OCI-LY7 (cell line): ENCODE results near the gene TEX14. TPM values are rescaled to one million over a fixed set of nuclear protein-coding genes. Genes with fewer than 3 reads are reported as not detected.

ENCODE experiments used
- BruUV-seq: library from RNA; stranded (reverse); fragments of 400-500 nt; replicated peaks from 2 replicates; lab custom pipeline; 2021; lab: Mats Ljungman, UMichigan
- CTCF ChIA-PET: fragments of 300-600 bp; sonication (Branson Sonifier 250); formaldehyde crosslinking; loops from one replicate; lab custom pipeline; 2022; ENCODE audit warnings: antibody characterized with exemption; ENCODE audit not compliant: unreplicated experiment; lab: Charles Lee
- POLR2A ChIA-PET: fragments of 300-600 bp; sonication (Branson Sonifier 250); formaldehyde crosslinking; loops from one replicate; lab custom pipeline; 2022; ENCODE audit warnings: antibody characterized with exemption; lab: Charles Lee
- DNase-seq: peaks from one replicate; pipeline ENCODE4 v3.0.0-alpha.2; 2015; ENCODE audit warnings: low spot score
- H2AFZ ChIP-seq: fragments of 200-600 bp; sonication (generic), shearing (Covaris generic); 2 replicates; pipeline ENCODE4 v1.6.1; 2014; ENCODE audit warnings: mild to moderate bottlenecking, antibody characterized with exemption, low read length, moderate library complexity
- H3K27ac ChIP-seq: fragments of 200-600 bp; sonication (generic); 2 replicates; pipeline ENCODE4 v1.5.1; 2014; ENCODE audit warnings: mixed run types, low read depth, mild to moderate bottlenecking, moderate library complexity, low read length, inconsistent platforms; ENCODE audit not compliant: poor library complexity, severe bottlenecking
- H3K36me3 ChIP-seq: fragments of 200-600 bp; sonication (generic); 2 replicates; pipeline ENCODE4 v1.6.1; 2014; ENCODE audit warnings: mild to moderate bottlenecking, antibody characterized with exemption, low read length, moderate library complexity, mixed read lengths; ENCODE audit not compliant: insufficient read depth
- H3K4me1 ChIP-seq: fragments of 200-600 bp; sonication (generic); 2 replicates; pipeline ENCODE4 v1.5.1; 2014; ENCODE audit warnings: mild to moderate bottlenecking, low read length; ENCODE audit not compliant: insufficient read depth, poor library complexity, severe bottlenecking
- H3K4me2 ChIP-seq: fragments of 200-600 bp; sonication (generic); 2 replicates; pipeline ENCODE4 v1.6.1; 2014; ENCODE audit warnings: mild to moderate bottlenecking, low read length
- H3K4me3 ChIP-seq: fragments of 200-600 bp; sonication (generic); 2 replicates; pipeline ENCODE4 v1.5.1; 2014; ENCODE audit warnings: mild to moderate bottlenecking, low read depth, low read length; ENCODE audit not compliant: poor library complexity, severe bottlenecking
- H3K79me2 ChIP-seq: fragments of 200-600 bp; sonication (generic); 2 replicates; pipeline ENCODE4 v1.6.1; 2016; ENCODE audit warnings: low read depth, mild to moderate bottlenecking, low read length, moderate library complexity, mixed read lengths; ENCODE audit not compliant: insufficient read depth
- H3K9me2 ChIP-seq: fragments of 200-600 bp; sonication (generic); 2 replicates; pipeline ENCODE4 v1.6.1; 2016; ENCODE audit warnings: mild to moderate bottlenecking, low read length, mixed read lengths; ENCODE audit not compliant: insufficient read depth
- H3K9me3 ChIP-seq: fragments of 200-600 bp; sonication (generic); 2 replicates; pipeline ENCODE4 v1.6.1; 2014; ENCODE audit warnings: mild to moderate bottlenecking, mixed run types, low read length, mixed read lengths
- H4K20me1 ChIP-seq: fragments of 200-600 bp; sonication (generic); 2 replicates; pipeline ENCODE4 v1.6.1; 2014; ENCODE audit warnings: mild to moderate bottlenecking, antibody characterized with exemption, low read length, moderate library complexity, mixed read lengths; ENCODE audit not compliant: insufficient read depth
- CTCF ChIP-seq: fragments of 200-600 bp; sonication (generic); conservative IDR thresholded peaks from 2 replicates; pipeline ENCODE4 v1.5.1; 2014; ENCODE audit warnings: mild to moderate bottlenecking, antibody characterized with exemption, low read length, moderate library complexity, mixed read lengths
- EZH2phosphoT487 ChIP-seq: fragments of 200-600 bp; sonication (generic); IDR thresholded peaks from 2 replicates; pipeline ENCODE4 v1.6.1; 2018; ENCODE audit warnings: low read depth, borderline replicate concordance, mild to moderate bottlenecking, mixed run types, antibody characterized with exemption, low read length, moderate library complexity, mixed read lengths
- intact Hi-C: fragments of 100-400 bp; cut with micrococcal nuclease; formaldehyde crosslinking; loops from one replicate; pipeline ENCODE4 v1.10.0; 2022; ENCODE audit not compliant: unreplicated experiment
- total RNA-seq, 2 experiments: library from RNA; depleted of rRNA in 1 of 2; stranded (reverse); fragments of >200 nt in 1 of 2; shearing (Covaris generic) in 1 of 2; gene quantifications; 2 replicates each; pipeline ENCODE4 v1.2.3, GENCODE V29; 2014 to 2022

Gene TEX14
- total RNA-seq, 2 experiments from 2014 or later, result 0.69 to 2.3 TPM

DNA sequence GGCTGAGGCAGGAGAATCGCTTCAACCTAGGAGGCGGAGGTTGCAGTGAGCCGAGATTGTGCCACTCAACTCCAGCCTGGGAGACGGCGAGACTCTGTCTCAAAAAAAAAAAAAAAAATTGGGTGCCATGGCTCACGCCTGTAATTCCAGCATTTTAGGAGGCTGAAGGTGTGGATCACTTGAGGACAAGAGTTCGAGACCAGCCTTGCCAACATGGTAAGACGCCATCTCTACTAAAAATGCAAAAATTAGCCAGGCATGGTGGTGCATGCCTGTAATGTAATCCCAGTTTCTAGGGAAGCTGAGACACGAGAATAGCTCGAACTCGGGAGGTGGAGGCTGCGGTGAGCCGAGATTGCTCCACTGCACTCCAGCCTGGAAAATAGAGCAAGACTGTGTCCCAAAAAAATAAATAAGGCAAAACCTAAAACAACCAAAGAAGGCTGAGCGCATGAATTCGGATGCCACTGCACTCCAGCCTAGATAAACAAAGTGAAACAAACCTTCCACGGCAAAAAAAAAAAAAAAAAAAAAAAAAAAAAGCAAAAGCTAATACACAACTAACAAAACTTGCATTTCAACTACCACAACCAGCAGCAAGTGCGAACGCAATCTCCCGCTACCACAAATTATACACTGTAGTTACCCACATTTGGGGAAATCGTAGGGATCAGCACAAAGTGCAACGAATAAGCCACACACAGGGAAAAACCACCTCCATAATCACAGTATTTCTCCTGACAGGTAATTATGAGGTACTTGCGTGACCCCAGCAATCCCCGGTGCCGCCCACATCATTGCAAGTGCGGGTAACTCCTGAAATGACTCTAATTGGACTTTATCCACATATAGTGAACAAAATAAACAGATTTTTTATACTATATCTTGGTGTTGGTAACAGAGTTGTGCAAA lies 25.6 kb downstream of the TEX14 start:
- no peaks in the 10 kb centered on the region for H3K79me2 ChIP-seq
- no TSS peak for BruUV-seq
- H2AFZ ChIP-seq, result no peak overlapping the region
- intact Hi-C loops, result no loop called here
- H3K4me3 ChIP-seq, result no peak overlapping the region
- H3K9me2 ChIP-seq, result no peaks in the 10 kb centered on the region
- no peaks in the 10 kb centered on the region for H3K36me3 ChIP-seq
- no peak overlapping the region for H3K4me2 ChIP-seq
- CTCF ChIA-PET, result no interaction called here
- H3K4me1 ChIP-seq, result no peaks in the 10 kb centered on the region
- no peak for DNase-seq
- no peak overlapping the region for H3K27ac ChIP-seq
- POLR2A ChIA-PET, result interaction anchor here (0.7 to 1.6 kb wide), 3 partner anchors 21 to 34 kb away, joined by 4 to 6 read pairs (median 4); no protein-coding TSS in a partner anchor
- no peak for TF ChIP-seq CTCF
- no peaks in the 10 kb centered on the region for H4K20me1 ChIP-seq
- H3K9me3 ChIP-seq, result no peaks in the 10 kb centered on the region

DNA sequence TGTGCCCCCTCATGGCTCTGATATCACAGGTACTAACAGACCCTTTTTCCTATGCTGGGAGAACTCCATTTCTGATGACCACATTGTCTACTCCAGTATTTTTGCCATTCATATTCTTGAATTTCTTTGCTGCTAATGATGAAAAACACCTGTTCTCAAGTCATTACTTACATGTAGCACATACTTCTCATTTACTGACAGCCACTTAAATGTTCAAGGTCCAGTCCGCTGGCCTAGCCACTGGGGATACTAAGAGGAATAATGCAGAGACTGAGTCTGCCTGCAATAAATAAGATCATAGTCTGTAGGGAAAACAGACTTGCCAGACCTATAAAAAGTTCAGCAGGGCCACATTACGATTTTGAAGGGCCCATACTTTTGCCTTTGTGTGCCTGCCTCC lies 27.5 kb downstream of the TEX14 start:
- ChIA-PET POLR2A (no interaction called here), CTCF (no interaction called here)
- H3K4me1 ChIP-seq, result no peaks in the 10 kb centered on the region
- no peak overlapping the region for H3K27ac ChIP-seq
- no TSS peak for BruUV-seq
- intact Hi-C loops, result no loop called here
- no peaks in the 10 kb centered on the region for H3K9me2 ChIP-seq
- H4K20me1 ChIP-seq, result no peaks in the 10 kb centered on the region
- H3K9me3 ChIP-seq, result no peaks in the 10 kb centered on the region
- no peak for TF ChIP-seq CTCF
- no peak overlapping the region for H3K4me2 ChIP-seq
- H2AFZ ChIP-seq, result no peak overlapping the region
- no peaks in the 10 kb centered on the region for H3K36me3 ChIP-seq
- no peaks in the 10 kb centered on the region for H3K79me2 ChIP-seq
- DNase-seq, result no peak
- H3K4me3 ChIP-seq, result no peak overlapping the region

- no TSS peak for BruUV-seq
- H3K4me2 ChIP-seq, result no peak overlapping the region
- intact Hi-C loops, result no loop called here
- CTCF ChIA-PET, result no interaction called here
- H3K9me3 ChIP-seq, result no peaks in the 10 kb centered on the region
- H3K9me2 ChIP-seq, result no peaks in the 10 kb centered on the region
- POLR2A ChIA-PET, result interaction anchor here (5.2 kb wide), 1 partner anchor 30 kb away, joined by 64 read pairs; no protein-coding TSS in a partner anchor
- H3K4me3 ChIP-seq, result no peak overlapping the region
- H3K4me1 ChIP-seq, result peaks cover 6% of the 10 kb centered on the region
- DNase-seq, result no peak
- no peaks in the 10 kb centered on the region for H4K20me1 ChIP-seq
- TF ChIP-seq EZH2phosphoT487, result no peak
- no peak for TF ChIP-seq CTCF
- no peaks in the 10 kb centered on the region for H3K79me2 ChIP-seq
- no peak overlapping the region for H2AFZ ChIP-seq
- H3K27ac ChIP-seq, result no peak overlapping the region
- no peaks in the 10 kb centered on the region for H3K36me3 ChIP-seq
These were observed 30.3 kb downstream of the TEX14 start for GRCh38 chr17:58661499-58661898.
